Measurements from ENCODE around the gene LILRB3.
"Not testable (repeated sequence)": the region's sequence is repeated elsewhere in the genome, so short reads cannot be mapped to it uniquely, and the experiment has no call there.

DNA sequence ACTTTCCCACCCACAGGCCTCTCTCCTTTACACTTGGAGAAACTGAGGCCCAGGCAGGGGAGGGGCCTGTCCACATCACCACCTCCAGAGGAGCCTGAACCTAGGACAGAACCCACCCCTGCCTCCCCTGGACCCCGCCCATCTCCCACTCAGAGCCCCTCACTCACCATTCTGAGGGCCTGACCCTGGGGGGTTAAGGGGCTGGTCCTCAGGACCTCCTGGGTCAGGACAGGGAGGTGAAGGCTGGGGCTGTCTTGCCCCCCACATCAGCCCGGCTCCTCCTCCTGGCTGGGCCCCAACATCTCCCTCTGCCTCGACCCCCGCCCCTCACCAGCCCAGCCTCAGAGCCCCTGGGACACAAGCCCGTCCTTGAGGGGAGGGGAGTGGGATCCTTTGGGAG lies 3.1 kb downstream of the LILRB3 start:
- TF ChIP-seq EZH2 (IDR thresholded peaks at IDR 0.05; ENCODE audit: low read depth, unreplicated experiment); EZH2phosphoT487 (IDR thresholded peaks at IDR 0.05; ENCODE audit: unreplicated experiment); POLR2AphosphoS5 (IDR thresholded peaks at IDR 0.05; ENCODE audit: low read depth); JUNB (IDR thresholded peaks at IDR 0.05; ENCODE audit: unreplicated experiment); ZNF114 (CRISPR knock-in tag; IDR thresholded peaks at IDR 0.05); STAT1 (IDR thresholded peaks at IDR 0.05; ENCODE audit: unreplicated experiment); CREB1 (CRISPR knock-in tag; IDR thresholded peaks at IDR 0.05; ENCODE audit: low read depth); NANOG (IDR thresholded peaks at IDR 0.05; ENCODE audit: borderline replicate concordance); ZNF331 (CRISPR knock-in tag; IDR thresholded peaks at IDR 0.05; ENCODE audit: low read depth): not testable (repeated sequence)
- TF ChIP-seq, protein P1, sequence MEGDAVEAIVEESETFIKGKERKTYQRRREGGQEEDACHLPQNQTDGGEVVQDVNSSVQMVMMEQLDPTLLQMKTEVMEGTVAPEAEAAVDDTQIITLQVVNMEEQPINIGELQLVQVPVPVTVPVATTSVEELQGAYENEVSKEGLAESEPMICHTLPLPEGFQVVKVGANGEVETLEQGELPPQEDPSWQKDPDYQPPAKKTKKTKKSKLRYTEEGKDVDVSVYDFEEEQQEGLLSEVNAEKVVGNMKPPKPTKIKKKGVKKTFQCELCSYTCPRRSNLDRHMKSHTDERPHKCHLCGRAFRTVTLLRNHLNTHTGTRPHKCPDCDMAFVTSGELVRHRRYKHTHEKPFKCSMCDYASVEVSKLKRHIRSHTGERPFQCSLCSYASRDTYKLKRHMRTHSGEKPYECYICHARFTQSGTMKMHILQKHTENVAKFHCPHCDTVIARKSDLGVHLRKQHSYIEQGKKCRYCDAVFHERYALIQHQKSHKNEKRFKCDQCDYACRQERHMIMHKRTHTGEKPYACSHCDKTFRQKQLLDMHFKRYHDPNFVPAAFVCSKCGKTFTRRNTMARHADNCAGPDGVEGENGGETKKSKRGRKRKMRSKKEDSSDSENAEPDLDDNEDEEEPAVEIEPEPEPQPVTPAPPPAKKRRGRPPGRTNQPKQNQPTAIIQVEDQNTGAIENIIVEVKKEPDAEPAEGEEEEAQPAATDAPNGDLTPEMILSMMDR (conservative IDR thresholded peaks at IDR 0.05; ENCODE audit: low read depth in 2 of 2) = not testable (repeated sequence)
- TF ChIP-seq, protein P2, sequence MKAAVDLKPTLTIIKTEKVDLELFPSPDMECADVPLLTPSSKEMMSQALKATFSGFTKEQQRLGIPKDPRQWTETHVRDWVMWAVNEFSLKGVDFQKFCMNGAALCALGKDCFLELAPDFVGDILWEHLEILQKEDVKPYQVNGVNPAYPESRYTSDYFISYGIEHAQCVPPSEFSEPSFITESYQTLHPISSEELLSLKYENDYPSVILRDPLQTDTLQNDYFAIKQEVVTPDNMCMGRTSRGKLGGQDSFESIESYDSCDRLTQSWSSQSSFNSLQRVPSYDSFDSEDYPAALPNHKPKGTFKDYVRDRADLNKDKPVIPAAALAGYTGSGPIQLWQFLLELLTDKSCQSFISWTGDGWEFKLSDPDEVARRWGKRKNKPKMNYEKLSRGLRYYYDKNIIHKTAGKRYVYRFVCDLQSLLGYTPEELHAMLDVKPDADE (IDR thresholded peaks at IDR 0.05) = not testable (repeated sequence)
- TF ChIP-seq, protein P3, sequence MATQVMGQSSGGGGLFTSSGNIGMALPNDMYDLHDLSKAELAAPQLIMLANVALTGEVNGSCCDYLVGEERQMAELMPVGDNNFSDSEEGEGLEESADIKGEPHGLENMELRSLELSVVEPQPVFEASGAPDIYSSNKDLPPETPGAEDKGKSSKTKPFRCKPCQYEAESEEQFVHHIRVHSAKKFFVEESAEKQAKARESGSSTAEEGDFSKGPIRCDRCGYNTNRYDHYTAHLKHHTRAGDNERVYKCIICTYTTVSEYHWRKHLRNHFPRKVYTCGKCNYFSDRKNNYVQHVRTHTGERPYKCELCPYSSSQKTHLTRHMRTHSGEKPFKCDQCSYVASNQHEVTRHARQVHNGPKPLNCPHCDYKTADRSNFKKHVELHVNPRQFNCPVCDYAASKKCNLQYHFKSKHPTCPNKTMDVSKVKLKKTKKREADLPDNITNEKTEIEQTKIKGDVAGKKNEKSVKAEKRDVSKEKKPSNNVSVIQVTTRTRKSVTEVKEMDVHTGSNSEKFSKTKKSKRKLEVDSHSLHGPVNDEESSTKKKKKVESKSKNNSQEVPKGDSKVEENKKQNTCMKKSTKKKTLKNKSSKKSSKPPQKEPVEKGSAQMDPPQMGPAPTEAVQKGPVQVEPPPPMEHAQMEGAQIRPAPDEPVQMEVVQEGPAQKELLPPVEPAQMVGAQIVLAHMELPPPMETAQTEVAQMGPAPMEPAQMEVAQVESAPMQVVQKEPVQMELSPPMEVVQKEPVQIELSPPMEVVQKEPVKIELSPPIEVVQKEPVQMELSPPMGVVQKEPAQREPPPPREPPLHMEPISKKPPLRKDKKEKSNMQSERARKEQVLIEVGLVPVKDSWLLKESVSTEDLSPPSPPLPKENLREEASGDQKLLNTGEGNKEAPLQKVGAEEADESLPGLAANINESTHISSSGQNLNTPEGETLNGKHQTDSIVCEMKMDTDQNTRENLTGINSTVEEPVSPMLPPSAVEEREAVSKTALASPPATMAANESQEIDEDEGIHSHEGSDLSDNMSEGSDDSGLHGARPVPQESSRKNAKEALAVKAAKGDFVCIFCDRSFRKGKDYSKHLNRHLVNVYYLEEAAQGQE (IDR thresholded peaks at IDR 0.05; ENCODE audit: unreplicated experiment) = not testable (repeated sequence)
- TF ChIP-seq, protein P4, sequence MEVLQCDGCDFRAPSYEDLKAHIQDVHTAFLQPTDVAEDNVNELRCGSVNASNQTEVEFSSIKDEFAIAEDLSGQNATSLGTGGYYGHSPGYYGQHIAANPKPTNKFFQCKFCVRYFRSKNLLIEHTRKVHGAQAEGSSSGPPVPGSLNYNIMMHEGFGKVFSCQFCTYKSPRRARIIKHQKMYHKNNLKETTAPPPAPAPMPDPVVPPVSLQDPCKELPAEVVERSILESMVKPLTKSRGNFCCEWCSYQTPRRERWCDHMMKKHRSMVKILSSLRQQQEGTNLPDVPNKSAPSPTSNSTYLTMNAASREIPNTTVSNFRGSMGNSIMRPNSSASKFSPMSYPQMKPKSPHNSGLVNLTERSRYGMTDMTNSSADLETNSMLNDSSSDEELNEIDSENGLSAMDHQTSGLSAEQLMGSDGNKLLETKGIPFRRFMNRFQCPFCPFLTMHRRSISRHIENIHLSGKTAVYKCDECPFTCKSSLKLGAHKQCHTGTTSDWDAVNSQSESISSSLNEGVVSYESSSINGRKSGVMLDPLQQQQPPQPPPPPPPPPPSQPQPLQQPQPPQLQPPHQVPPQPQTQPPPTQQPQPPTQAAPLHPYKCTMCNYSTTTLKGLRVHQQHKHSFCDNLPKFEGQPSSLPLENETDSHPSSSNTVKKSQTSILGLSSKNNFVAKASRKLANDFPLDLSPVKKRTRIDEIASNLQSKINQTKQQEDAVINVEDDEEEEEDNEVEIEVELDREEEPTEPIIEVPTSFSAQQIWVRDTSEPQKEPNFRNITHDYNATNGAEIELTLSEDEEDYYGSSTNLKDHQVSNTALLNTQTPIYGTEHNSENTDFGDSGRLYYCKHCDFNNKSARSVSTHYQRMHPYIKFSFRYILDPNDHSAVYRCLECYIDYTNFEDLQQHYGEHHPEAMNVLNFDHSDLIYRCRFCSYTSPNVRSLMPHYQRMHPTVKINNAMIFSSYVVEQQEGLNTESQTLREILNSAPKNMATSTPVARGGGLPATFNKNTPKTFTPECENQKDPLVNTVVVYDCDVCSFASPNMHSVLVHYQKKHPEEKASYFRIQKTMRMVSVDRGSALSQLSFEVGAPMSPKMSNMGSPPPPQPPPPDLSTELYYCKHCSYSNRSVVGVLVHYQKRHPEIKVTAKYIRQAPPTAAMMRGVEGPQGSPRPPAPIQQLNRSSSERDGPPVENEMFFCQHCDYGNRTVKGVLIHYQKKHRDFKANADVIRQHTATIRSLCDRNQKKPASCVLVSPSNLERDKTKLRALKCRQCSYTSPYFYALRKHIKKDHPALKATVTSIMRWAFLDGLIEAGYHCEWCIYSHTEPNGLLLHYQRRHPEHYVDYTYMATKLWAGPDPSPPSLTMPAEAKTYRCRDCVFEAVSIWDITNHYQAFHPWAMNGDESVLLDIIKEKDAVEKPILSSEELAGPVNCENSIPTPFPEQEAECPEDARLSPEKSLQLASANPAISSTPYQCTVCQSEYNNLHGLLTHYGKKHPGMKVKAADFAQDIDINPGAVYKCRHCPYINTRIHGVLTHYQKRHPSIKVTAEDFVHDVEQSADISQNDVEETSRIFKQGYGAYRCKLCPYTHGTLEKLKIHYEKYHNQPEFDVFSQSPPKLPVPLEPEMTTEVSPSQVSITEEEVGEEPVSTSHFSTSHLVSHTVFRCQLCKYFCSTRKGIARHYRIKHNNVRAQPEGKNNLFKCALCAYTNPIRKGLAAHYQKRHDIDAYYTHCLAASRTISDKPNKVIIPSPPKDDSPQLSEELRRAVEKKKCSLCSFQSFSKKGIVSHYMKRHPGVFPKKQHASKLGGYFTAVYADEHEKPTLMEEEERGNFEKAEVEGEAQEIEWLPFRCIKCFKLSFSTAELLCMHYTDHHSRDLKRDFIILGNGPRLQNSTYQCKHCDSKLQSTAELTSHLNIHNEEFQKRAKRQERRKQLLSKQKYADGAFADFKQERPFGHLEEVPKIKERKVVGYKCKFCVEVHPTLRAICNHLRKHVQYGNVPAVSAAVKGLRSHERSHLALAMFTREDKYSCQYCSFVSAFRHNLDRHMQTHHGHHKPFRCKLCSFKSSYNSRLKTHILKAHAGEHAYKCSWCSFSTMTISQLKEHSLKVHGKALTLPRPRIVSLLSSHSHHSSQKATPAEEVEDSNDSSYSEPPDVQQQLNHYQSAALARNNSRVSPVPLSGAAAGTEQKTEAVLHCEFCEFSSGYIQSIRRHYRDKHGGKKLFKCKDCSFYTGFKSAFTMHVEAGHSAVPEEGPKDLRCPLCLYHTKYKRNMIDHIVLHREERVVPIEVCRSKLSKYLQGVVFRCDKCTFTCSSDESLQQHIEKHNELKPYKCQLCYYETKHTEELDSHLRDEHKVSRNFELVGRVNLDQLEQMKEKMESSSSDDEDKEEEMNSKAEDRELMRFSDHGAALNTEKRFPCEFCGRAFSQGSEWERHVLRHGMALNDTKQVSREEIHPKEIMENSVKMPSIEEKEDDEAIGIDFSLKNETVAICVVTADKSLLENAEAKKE (CRISPR knock-in tag; IDR thresholded peaks at IDR 0.05) = not testable (repeated sequence)

Measured in GM23338 (cell line).